Thoracic aorta (tissue), 2 donors: ENCODE results near the gene HOXC13. TPM values are rescaled to one million over a fixed set of nuclear protein-coding genes. Genes with fewer than 3 reads are reported as not detected.

ENCODE experiments used
- ATAC-seq: fragments of 150-250 bp; one replicate; pipeline ENCODE4 v1.8.0; 2017; ENCODE audit warnings: low read depth; ENCODE audit not compliant: insufficient number of reproducible peaks, low FRiP score
- DNase-seq: peaks from one replicate; pipeline ENCODE4 v3.0.0-alpha.2; 2020; ENCODE audit warnings: low spot score
- H3K27ac ChIP-seq, 2 donors: fragments of 200-600 bp; sonication (generic); 1 replicate in 1 of 2; 2 replicates in 1 of 2; pipeline ENCODE4 v1.5.1; 2016; ENCODE audit warnings: mild to moderate bottlenecking in 2 of 2, moderate library complexity in 2 of 2
- H3K27me3 ChIP-seq: fragments of 200-600 bp; sonication (generic); replicated peaks from 2 replicates; pipeline ENCODE4 v1.6.0; 2016; ENCODE audit warnings: mild to moderate bottlenecking; ENCODE audit not compliant: insufficient read depth
- H3K36me3 ChIP-seq: fragments of 200-600 bp; sonication (generic); one replicate; pipeline ENCODE4 v1.5.1; 2016
- H3K4me1 ChIP-seq, 2 donors: fragments of 200-600 bp; sonication (generic); 1 replicate in 1 of 2; 2 replicates in 1 of 2; pipeline versions ENCODE4 v1.5.1 to v1.6.0; 2016; ENCODE audit warnings: low read depth in 2 of 2, mild to moderate bottlenecking in 1 of 2; ENCODE audit not compliant: control insufficient read depth in 1 of 2
- H3K4me3 ChIP-seq: fragments of 200-600 bp; sonication (generic); 2 replicates; pipeline ENCODE4 v1.5.1; 2016; ENCODE audit warnings: mild to moderate bottlenecking
- H3K9me3 ChIP-seq: fragments of 200-600 bp; sonication (generic); 2 replicates; pipeline ENCODE4 v1.5.1; 2016
- CTCF ChIP-seq: fragments of 200-600 bp; sonication (generic); IDR thresholded peaks from one replicate; pipeline ENCODE4 v1.5.1; 2019; ENCODE audit warnings: antibody characterized with exemption
- total RNA-seq, 2 donors: library from RNA; depleted of rRNA; stranded (reverse); fragments of >200 nt; gene quantifications; one replicate each; pipeline versions ENCODE4 v1.1.0 to v1.2.3, GENCODE V29; 2016

HOXC13 gene
- total RNA-seq, 2 donors from 2014 or later = not detected

GRCh38 chr12:53968214-53969127 lies 29.8 kb downstream of the HOXC13 start:
- no peaks in the 10 kb centered on the region for H3K9me3 ChIP-seq
- no peaks in the 10 kb centered on the region for H3K36me3 ChIP-seq
- no peak for TF ChIP-seq CTCF
- no peak for DNase-seq
- no peak for ATAC-seq
- peaks cover under 1 to 4% of the 10 kb centered on the region in 2 donors for H3K4me1 ChIP-seq
- no peak overlapping the region for H3K27ac ChIP-seq
- no peak overlapping the region for H3K4me3 ChIP-seq
- H3K27me3 ChIP-seq = peaks cover 34% of the 10 kb centered on the region

- Histone ChIP-seq H3K36me3 (no peaks in the 10 kb centered on the region), H3K9me3 (no peaks in the 10 kb centered on the region), H3K27ac (no peak overlapping the region), H3K4me1 (peaks cover 8 to 16% of the 10 kb centered on the region in 2 donors), H3K27me3 (peaks cover 28% of the 10 kb centered on the region), H3K4me3 (no peak overlapping the region)
- no peak for TF ChIP-seq CTCF
- ATAC-seq (no peak), DNase-seq (no peak)
These were observed 31.1 kb downstream of the HOXC13 start for GRCh38 chr12:53969588-53970259.

GRCh38 chr12:53970451-53970850 lies 31.8 kb downstream of the HOXC13 start:
- no peak for ATAC-seq

GRCh38 chr12:53971129-53971528 lies 32.5 kb downstream of the HOXC13 start:
- DNase-seq = no peak
- TF ChIP-seq CTCF = no peak
- no peak for ATAC-seq

More at GRCh38 chr12:53970451-53970850, 31.8 kb downstream of the HOXC13 start:
- Histone ChIP-seq H3K27me3 (peaks cover 34% of the 10 kb centered on the region), H3K4me3 (no peak overlapping the region), H3K27ac (no peak overlapping the region), H3K4me1 (peaks cover 16 to 24% of the 10 kb centered on the region in 2 donors), H3K36me3 (no peaks in the 10 kb centered on the region), H3K9me3 (no peaks in the 10 kb centered on the region)
- TF ChIP-seq CTCF = no peak
- no peak for DNase-seq

GRCh38 chr12:53971686-53972085 lies 33.1 kb downstream of the HOXC13 start:
- no peak for TF ChIP-seq CTCF
- H3K4me1 ChIP-seq = peaks cover 16 to 24% of the 10 kb centered on the region in 2 donors
- no peak overlapping the region for H3K4me3 ChIP-seq
- H3K9me3 ChIP-seq = no peaks in the 10 kb centered on the region
- DNase-seq (no peak), ATAC-seq (no peak)
- no peak overlapping the region for H3K27ac ChIP-seq
- H3K36me3 ChIP-seq = no peaks in the 10 kb centered on the region
- peaks cover 44% of the 10 kb centered on the region for H3K27me3 ChIP-seq

More at GRCh38 chr12:53971129-53971528, 32.5 kb downstream of the HOXC13 start:
- peaks cover 16 to 24% of the 10 kb centered on the region in 2 donors for H3K4me1 ChIP-seq
- H3K27ac ChIP-seq = no peak overlapping the region
- no peaks in the 10 kb centered on the region for H3K36me3 ChIP-seq
- H3K27me3 ChIP-seq = peaks cover 39% of the 10 kb centered on the region
- no peak overlapping the region for H3K4me3 ChIP-seq
- no peaks in the 10 kb centered on the region for H3K9me3 ChIP-seq
